ENCODE measurements around the gene TSPAN11. TPM values are rescaled to one million over a fixed set of nuclear protein-coding genes. Genes with fewer than 3 reads are reported as not detected.

TSPAN11 gene
- total RNA-seq, 5 donors from 2014 or later (not counting 1 experiment from before 2014, with no cell fraction given) = not detected

DNA sequence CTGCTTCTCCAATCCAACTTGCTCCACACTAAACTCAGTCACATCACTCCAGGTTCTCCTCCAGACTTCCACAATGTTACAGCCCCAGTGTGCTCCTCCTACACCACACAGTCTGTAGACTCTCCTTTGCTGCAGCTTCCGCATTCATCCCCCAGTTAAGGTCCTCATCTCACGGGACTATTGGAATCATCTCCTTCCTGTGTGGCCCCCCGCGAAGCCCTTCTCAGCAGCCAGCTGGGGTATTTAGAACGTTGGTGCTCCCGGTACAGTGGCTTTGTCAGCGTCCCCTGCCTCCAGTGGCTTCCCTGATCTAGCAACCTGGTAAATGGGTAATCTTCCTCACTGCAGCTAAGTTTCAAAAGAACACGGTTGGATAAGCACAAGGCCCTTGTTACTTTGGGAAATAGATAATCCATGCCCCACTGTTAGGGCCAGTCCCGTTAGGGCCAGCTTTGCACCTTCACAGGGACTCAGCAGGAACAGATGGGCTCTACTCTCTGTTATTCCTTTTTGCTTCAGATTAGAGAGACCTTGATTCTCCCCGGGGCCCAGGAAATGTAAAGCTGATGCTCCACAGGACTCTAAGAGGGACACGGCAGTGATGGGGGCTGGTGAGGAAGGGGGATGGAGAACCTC, 823 bp upstream of the TSPAN11 start:
- H3K4me3 ChIP-seq (ENCODE audit: control insufficient read depth in 1 of 2, extremely low read depth in 1 of 2, low read length in 1 of 2) = no peak overlapping the region
- H3K27me3 ChIP-seq (replicated peaks in 1 of 2; ENCODE audit: control insufficient read depth in 2 of 2, extremely low read depth in 1 of 2, insufficient read depth in 2 of 2, low read length in 1 of 2) = peaks cover 8 to 53% of the 10 kb centered on the region in 2 experiments
- ATAC-seq (replicated peaks in 1 of 4) (no peak), DNase-seq (no peak)
- H3K4me1 Mint-ChIP-seq = peaks cover 0 to 5% (median 4%) of the 10 kb centered on the region in 3 donors
- POLR2A ChIA-PET = no interaction called here
- no peaks in the 10 kb centered on the region for H3K36me3 ChIP-seq (ENCODE audit: control insufficient read depth in 2 of 2, extremely low read depth in 1 of 2, insufficient read depth in 1 of 2, low read length in 1 of 2)
- CTCF ChIA-PET = no interaction called here
- H3K4me3 Mint-ChIP-seq = no peak overlapping the region
- H3K36me3 Mint-ChIP-seq = no peaks in the 10 kb centered on the region
- H3K9me3 ChIP-seq = no peaks in the 10 kb centered on the region
- no peak overlapping the region for H3K27ac ChIP-seq (ENCODE audit: low read length)
- peaks cover 53 to 64% of the 10 kb centered on the region in 2 donors for H3K27me3 Mint-ChIP-seq
- peak overlapping the region in 1 of 2 donors; percentile 11 for H3K27ac Mint-ChIP-seq
- 83% methylated on average over 7 of the region's 11 CpGs for WGBS (ENCODE audit: insufficient coverage)
- H3K4me1 ChIP-seq (ENCODE audit: control insufficient read depth in 1 of 2, extremely low read depth in 1 of 2, insufficient read depth in 2 of 2, low read length in 2 of 2) = no peaks in the 10 kb centered on the region
- no peaks in the 10 kb centered on the region for H3K9me3 Mint-ChIP-seq

DNA sequence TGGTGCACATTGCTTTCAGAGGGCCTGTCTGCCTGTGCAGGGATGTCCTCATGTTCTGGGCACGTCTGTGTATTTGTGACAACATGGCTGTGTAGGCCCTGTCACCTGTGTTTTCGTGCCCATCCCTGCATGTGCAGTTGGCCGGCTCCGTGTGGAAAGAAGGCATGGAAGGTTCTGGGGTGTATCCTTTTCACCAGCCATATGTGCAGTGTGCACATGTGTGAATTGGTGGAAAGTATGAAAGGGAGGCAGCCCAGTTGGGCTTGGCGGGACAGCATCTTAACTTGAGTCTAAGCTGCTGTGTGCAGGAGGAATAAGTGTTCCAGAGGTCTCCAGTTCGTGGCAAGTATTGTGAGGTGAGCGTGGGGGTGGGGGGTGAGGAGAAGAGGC, 669 bp downstream of the TSPAN11 start:
- Histone ChIP-seq H3K36me3 (ENCODE audit: control insufficient read depth in 2 of 2, extremely low read depth in 1 of 2, insufficient read depth in 1 of 2, low read length in 1 of 2) (no peaks in the 10 kb centered on the region), H3K9me3 (no peaks in the 10 kb centered on the region), H3K4me3 (ENCODE audit: control insufficient read depth in 1 of 2, extremely low read depth in 1 of 2, low read length in 1 of 2) (no peak overlapping the region), H3K27me3 (replicated peaks in 1 of 2; ENCODE audit: control insufficient read depth in 2 of 2, extremely low read depth in 1 of 2, insufficient read depth in 2 of 2, low read length in 1 of 2) (peaks cover 8 to 52% of the 10 kb centered on the region in 2 experiments), H3K27ac (ENCODE audit: low read length) (no peak overlapping the region), H3K4me1 (ENCODE audit: control insufficient read depth in 1 of 2, extremely low read depth in 1 of 2, insufficient read depth in 2 of 2, low read length in 2 of 2) (no peaks in the 10 kb centered on the region)
- ATAC-seq (replicated peaks in 1 of 4) = no peak
- H3K4me1 Mint-ChIP-seq = peaks cover 0 to 5% (median 4%) of the 10 kb centered on the region in 3 donors
- H3K9me3 Mint-ChIP-seq = no peaks in the 10 kb centered on the region
- H3K27ac Mint-ChIP-seq = no peak overlapping the region
- 70% methylated on average over 5 of the region's 7 CpGs for WGBS (ENCODE audit: insufficient coverage)
- ChIA-PET POLR2A (no interaction called here), CTCF (no interaction called here)
- H3K36me3 Mint-ChIP-seq = no peaks in the 10 kb centered on the region
- H3K27me3 Mint-ChIP-seq = peaks cover 54 to 61% of the 10 kb centered on the region in 2 donors
- peak overlapping the region in 1 of 3 donors; percentile 18 for H3K4me3 Mint-ChIP-seq
- peak in 1 of 35 experiments; percentile 10 for DNase-seq

DNA sequence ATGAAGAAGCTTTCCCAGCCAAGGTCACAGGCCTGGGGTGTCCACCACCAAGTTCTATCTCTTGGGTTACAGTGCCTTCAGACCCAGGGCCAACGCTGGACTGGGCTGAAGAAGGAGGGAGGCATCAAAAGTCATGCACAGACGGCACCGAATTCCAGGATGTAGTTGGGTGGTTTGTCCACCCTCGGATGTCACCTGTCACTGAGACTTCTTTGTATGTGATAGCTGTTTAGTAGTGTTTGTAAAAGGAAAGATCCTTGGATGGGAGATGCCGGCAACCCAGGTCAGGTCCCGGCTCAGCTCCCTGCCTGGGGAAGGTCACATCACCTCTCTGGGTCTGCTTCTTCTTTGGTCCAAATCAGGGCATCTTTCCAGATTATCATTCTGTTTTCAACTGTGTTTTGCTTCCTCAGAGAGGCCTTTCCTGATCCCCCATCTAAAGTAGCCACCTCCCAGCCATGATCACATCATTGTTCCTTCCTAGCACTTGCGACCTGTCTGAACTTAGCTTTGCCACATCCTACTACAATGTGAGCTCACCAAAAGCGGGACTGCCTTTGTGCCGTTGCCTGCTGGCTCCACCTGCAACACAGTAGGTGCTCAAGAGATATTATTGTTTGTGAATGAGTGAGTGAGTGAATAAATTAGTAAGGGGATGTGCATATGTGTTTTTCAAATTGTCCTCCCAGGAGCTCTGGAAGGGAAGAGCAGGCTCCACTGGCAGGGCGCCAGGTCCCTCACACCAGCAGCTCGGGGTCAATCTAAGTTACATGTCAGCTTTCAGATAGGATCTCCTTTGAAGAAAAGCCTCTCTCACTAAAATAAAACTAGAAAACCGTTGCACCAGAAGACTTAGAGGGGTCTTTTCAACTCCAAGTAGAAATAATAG, 2.1 kb downstream of the TSPAN11 start:
- no peaks in the 10 kb centered on the region for H3K9me3 ChIP-seq
- Mint-ChIP-seq H3K4me3 (no peak overlapping the region), H3K27me3 (peaks cover 54 to 56% of the 10 kb centered on the region in 2 donors), H3K27ac (no peak overlapping the region), H3K9me3 (no peaks in the 10 kb centered on the region), H3K4me1 (peaks cover 0 to 5% (median 4%) of the 10 kb centered on the region in 3 donors), H3K36me3 (no peaks in the 10 kb centered on the region)
- no peaks in the 10 kb centered on the region for H3K4me1 ChIP-seq (ENCODE audit: control insufficient read depth in 1 of 2, extremely low read depth in 1 of 2, insufficient read depth in 2 of 2, low read length in 2 of 2)
- CTCF ChIA-PET = no interaction called here
- H3K27me3 ChIP-seq (replicated peaks in 1 of 2; ENCODE audit: control insufficient read depth in 2 of 2, extremely low read depth in 1 of 2, insufficient read depth in 2 of 2, low read length in 1 of 2) = peaks cover 8 to 52% of the 10 kb centered on the region in 2 experiments
- ATAC-seq (replicated peaks in 1 of 4) (no peak), DNase-seq (peak in 1 of 35 experiments; percentile 11)
- H3K4me3 ChIP-seq (ENCODE audit: control insufficient read depth in 1 of 2, extremely low read depth in 1 of 2, low read length in 1 of 2) = no peak overlapping the region
- no peaks in the 10 kb centered on the region for H3K36me3 ChIP-seq (ENCODE audit: control insufficient read depth in 2 of 2, extremely low read depth in 1 of 2, insufficient read depth in 1 of 2, low read length in 1 of 2)
- WGBS (ENCODE audit: insufficient coverage) = 89% methylated on average over 8 of the region's 12 CpGs
- H3K27ac ChIP-seq (ENCODE audit: low read length) = no peak overlapping the region
- POLR2A ChIA-PET = no interaction called here

DNA sequence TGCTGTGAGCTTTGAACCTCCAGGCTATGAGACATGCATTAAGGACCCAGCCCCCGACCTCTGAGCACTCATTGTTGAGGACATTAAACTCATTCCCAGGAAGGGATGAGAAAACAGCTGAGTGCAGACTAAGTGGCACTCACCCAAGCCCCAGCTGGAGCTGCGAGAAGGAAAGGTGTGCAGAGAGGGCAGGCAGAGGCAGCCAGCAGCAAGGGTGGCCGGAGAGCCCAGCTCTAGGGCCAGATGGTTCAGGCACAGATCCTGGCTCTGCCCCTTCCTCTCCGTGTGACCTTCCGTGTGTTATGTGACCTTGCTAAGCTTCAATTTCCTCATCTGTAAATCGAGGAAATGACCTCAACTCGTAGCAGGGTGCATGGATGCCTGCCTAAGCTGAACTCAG, 3.7 kb downstream of the TSPAN11 start:
- no peak for DNase-seq
- no peak overlapping the region for H3K27ac ChIP-seq (ENCODE audit: low read length)
- H3K36me3 ChIP-seq (ENCODE audit: control insufficient read depth in 2 of 2, extremely low read depth in 1 of 2, insufficient read depth in 1 of 2, low read length in 1 of 2) = no peaks in the 10 kb centered on the region
- no peaks in the 10 kb centered on the region for H3K9me3 Mint-ChIP-seq
- H3K4me3 Mint-ChIP-seq = no peak overlapping the region
- H3K9me3 ChIP-seq = no peaks in the 10 kb centered on the region
- ChIA-PET POLR2A (no interaction called here), CTCF (no interaction called here)
- H3K36me3 Mint-ChIP-seq = no peaks in the 10 kb centered on the region
- no peak overlapping the region for H3K27ac Mint-ChIP-seq
- ATAC-seq (replicated peaks in 1 of 4) = no peak
- H3K4me1 Mint-ChIP-seq = peaks cover 0 to 5% (median 4%) of the 10 kb centered on the region in 3 donors
- H3K4me1 ChIP-seq (ENCODE audit: control insufficient read depth in 1 of 2, extremely low read depth in 1 of 2, insufficient read depth in 2 of 2, low read length in 2 of 2) = no peaks in the 10 kb centered on the region
- peaks cover 46% of the 10 kb centered on the region in 2 donors for H3K27me3 Mint-ChIP-seq
- H3K4me3 ChIP-seq (ENCODE audit: control insufficient read depth in 1 of 2, extremely low read depth in 1 of 2, low read length in 1 of 2) = no peak overlapping the region
- 64% methylated on average over 7 of the region's 7 CpGs for WGBS (ENCODE audit: insufficient coverage)
- H3K27me3 ChIP-seq (replicated peaks in 1 of 2; ENCODE audit: control insufficient read depth in 2 of 2, extremely low read depth in 1 of 2, insufficient read depth in 2 of 2, low read length in 1 of 2) = peaks cover 6 to 46% of the 10 kb centered on the region in 2 experiments

DNA sequence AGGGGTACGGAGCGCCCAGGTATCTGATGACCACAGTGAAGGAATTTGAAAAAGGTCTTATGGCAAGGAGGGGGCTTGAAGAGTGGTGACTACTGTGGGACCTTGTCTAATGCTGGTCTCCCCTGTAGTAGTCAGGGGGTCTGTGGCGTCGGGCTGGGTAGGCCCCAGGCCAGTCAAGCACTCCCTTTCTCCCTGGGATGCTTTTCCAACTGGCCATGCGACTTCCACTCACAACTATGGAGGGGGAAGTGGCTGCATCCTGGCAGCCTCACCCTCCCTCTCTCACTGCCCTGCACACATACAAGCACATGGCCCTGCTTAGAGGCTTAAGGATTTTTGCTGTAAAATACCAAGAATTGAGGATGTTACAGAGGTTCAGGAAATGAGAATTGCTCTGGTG, 4.1 kb downstream of the TSPAN11 start:
- no peaks in the 10 kb centered on the region for H3K36me3 ChIP-seq (ENCODE audit: control insufficient read depth in 2 of 2, extremely low read depth in 1 of 2, insufficient read depth in 1 of 2, low read length in 1 of 2)
- H3K27ac ChIP-seq (ENCODE audit: low read length) = no peak overlapping the region
- Mint-ChIP-seq H3K4me1 (peaks cover 0 to 5% (median 4%) of the 10 kb centered on the region in 3 donors), H3K4me3 (no peak overlapping the region), H3K36me3 (no peaks in the 10 kb centered on the region), H3K27ac (no peak overlapping the region), H3K27me3 (peaks cover 43% of the 10 kb centered on the region in 2 donors), H3K9me3 (no peaks in the 10 kb centered on the region)
- H3K4me1 ChIP-seq (ENCODE audit: control insufficient read depth in 1 of 2, extremely low read depth in 1 of 2, insufficient read depth in 2 of 2, low read length in 2 of 2) = no peaks in the 10 kb centered on the region
- WGBS (ENCODE audit: insufficient coverage) = 80% methylated on average over 4 of the region's 5 CpGs
- POLR2A ChIA-PET = no interaction called here
- H3K4me3 ChIP-seq (ENCODE audit: control insufficient read depth in 1 of 2, extremely low read depth in 1 of 2, low read length in 1 of 2) = no peak overlapping the region
- no peak for DNase-seq
- H3K27me3 ChIP-seq (replicated peaks in 1 of 2; ENCODE audit: control insufficient read depth in 2 of 2, extremely low read depth in 1 of 2, insufficient read depth in 2 of 2, low read length in 1 of 2) = peaks cover 6 to 43% of the 10 kb centered on the region in 2 experiments
- CTCF ChIA-PET = no interaction called here
- no peaks in the 10 kb centered on the region for H3K9me3 ChIP-seq
- ATAC-seq (replicated peaks in 1 of 4) = no peak

DNA sequence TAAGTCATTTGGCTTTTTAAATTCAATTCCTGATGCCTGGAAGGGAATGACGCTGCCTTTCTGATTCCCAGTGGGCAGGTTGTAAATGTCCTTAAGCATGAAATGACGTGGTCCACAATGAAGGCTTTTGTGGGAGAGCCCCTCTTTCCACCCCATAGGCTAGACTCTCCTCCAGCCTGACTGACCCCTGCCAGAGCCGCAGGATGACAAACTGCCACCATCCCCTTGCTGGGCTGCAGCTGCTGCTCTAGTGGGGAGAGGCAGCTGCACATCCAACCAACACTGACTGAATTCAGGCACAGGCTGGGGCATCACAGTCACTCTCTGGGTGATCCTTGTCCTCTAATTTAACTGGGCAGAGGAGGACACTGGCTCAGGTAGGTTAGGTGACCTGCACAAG, 6.3 kb downstream of the TSPAN11 start:
- Mint-ChIP-seq H3K9me3 (peaks cover 0 to 3% (median 0%) of the 10 kb centered on the region in 3 donors), H3K4me1 (no peaks in the 10 kb centered on the region), H3K27ac (no peak overlapping the region), H3K27me3 (peaks cover 29 to 39% of the 10 kb centered on the region in 2 donors), H3K4me3 (no peak overlapping the region), H3K36me3 (no peaks in the 10 kb centered on the region)
- no peak overlapping the region for H3K27ac ChIP-seq (ENCODE audit: low read length)
- 60% methylated on average over 2 of the region's 3 CpGs for WGBS (ENCODE audit: insufficient coverage)
- no peak for ATAC-seq (replicated peaks in 1 of 4)
- no peak overlapping the region for H3K4me3 ChIP-seq (ENCODE audit: control insufficient read depth in 1 of 2, extremely low read depth in 1 of 2, low read length in 1 of 2)
- no peak for DNase-seq
- H3K9me3 ChIP-seq = no peaks in the 10 kb centered on the region
- ChIA-PET CTCF (no interaction called here), POLR2A (no interaction called here)
- H3K36me3 ChIP-seq (ENCODE audit: control insufficient read depth in 2 of 2, extremely low read depth in 1 of 2, insufficient read depth in 1 of 2, low read length in 1 of 2) = no peaks in the 10 kb centered on the region
- peaks cover 0 to 23% of the 10 kb centered on the region in 2 experiments for H3K27me3 ChIP-seq (replicated peaks in 1 of 2; ENCODE audit: control insufficient read depth in 2 of 2, extremely low read depth in 1 of 2, insufficient read depth in 2 of 2, low read length in 1 of 2)
- H3K4me1 ChIP-seq (ENCODE audit: control insufficient read depth in 1 of 2, extremely low read depth in 1 of 2, insufficient read depth in 2 of 2, low read length in 2 of 2) = no peaks in the 10 kb centered on the region

Data from T-cell (primary cell).